GM18867 (cell line): ENCODE measurements around the gene NSA2.

Experiments
- ATAC-seq: cut with Tn5 transposase; IDR thresholded peaks from one replicate; pipeline ENCODE4 v1.9.1; 2021; ENCODE audit warnings: mild to moderate bottlenecking, moderate library complexity; ENCODE audit not compliant: unreplicated experiment

Gene NSA2

DNA sequence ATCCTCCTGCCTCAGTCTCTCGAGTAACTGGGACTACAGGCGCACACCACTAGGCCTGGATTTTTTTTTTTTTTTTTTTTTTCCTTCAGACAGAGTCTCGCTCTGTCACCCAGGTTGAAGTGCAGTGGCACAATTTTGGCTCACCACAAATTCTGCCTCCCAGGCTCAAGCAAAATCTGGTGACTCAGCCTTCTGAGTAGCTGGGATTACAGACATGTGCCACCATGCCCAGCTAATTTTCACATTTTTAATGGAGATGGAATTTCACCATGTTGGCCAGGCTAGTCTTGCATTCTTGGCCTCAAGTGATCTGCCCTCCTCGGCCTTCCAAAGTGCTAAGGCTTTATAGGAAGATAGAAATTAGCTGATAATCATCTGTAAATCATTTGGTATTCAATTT lies 43.9 kb downstream of the NSA2 start:
- no peak for ATAC-seq

DNA sequence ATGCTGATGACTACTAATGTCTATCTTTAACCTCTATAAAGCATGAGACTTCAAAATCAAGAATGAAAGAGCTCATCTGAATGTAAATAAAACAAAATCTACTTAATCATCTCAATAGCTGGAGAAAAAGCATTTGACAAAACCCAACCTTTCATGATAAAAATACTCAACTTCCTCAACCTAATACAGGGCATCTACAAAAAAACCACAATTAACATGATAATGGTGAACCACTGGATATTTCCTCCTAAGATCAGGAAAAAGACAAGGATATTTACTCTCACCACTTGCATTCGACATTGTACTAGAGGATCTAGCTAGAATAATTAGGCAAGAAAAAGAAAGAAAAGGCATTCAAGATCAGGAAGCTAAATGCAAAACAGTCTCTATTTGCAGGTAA lies 49.8 kb downstream of the NSA2 start:
- no peak for ATAC-seq

DNA sequence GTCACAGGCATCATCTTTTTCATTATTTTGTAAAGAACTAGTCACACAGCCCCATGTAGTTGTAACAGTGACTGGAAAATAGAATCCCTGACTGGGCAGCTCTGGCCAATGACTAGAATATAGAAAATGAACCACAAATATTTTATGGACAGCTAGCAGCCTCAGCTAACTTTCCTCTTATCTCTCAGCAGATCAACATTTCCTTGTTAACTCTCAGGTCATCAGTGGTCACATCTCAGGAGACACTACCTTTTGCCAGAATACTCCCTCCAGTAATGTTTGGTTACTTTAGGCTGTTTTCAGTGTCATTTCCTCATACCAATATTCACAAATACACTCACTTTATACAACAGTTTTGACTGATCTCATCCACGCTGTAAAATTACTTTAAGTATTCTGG lies 55.2 kb downstream of the NSA2 start:
- no peak for ATAC-seq

DNA sequence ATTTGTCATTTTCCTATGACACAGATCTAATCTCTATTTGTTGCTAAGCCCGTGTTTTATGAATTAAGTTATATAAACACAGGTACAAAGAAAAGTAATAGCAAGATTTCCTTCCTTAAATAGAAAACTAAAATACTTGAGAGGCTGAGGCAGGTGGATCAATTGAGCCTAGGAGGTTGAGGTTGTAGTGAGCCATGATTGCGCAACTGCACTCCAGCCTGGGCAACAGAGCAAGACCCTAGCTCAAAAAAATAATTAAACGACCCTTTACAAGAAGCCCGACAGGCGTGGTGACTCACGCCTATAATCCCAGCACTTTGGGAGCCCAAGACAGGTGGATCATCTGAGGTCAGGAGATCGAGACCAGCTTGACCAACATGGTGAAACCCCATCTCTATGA lies 62.4 kb downstream of the NSA2 start:
- no peak for ATAC-seq
